K562 (cell line): ENCODE measurements around the gene ELMO3. TPM values are rescaled to one million over a fixed set of nuclear protein-coding genes. Genes with fewer than 3 reads are reported as not detected.
A peak's percentile ranks its signal among the peaks of the same experiment; 100 is the strongest.

ENCODE experiments used
- ATAC-seq: fragments of 200-7000 bp; cut with Tn5 transposase; 3 replicates; pipeline ENCODE4 v1.9.1; 2020; ENCODE audit warnings: moderate library complexity
- BruUV-seq: library from RNA; stranded (reverse); fragments of 400-500 nt; replicated peaks from 2 replicates; lab custom pipeline; 2021; lab: Mats Ljungman, UMichigan
- CTCF ChIA-PET: fragments of 300-600 bp; formaldehyde crosslinking; extraction: SDS; loops from one replicate; lab custom pipeline; 2021; ENCODE audit warnings: low intra/inter-chr PET ratio; lab: Yijun Ruan, JAX
- POLR2A ChIA-PET: fragments of 300-600, 350-650 bp; sonication (Branson Sonifier 250); formaldehyde crosslinking; extraction: SDS; loops from one replicate; lab custom pipeline; 2021; ENCODE audit warnings: antibody characterized with exemption, inconsistent platforms; lab: Yijun Ruan, JAX
- DNase-seq, 4 experiments: peaks; one replicate each; pipeline versions ENCODE4 v3.0.0 to v3.0.0-alpha.2; 2011 to 2018; ENCODE audit warnings: low spot score in 3 of 4, mixed read lengths in 3 of 4; ENCODE audit errors: extremely low read depth in 1 of 4
- FAIRE-seq: peaks from 2 replicates; lab custom pipeline; 2011; peaks lifted over from hg19 to GRCh38; lab: Jason Lieb, UNC
- H2AFZ ChIP-seq: 2 replicates; pipeline ENCODE4 v1.6.0; 2011; ENCODE audit warnings: low read depth, low read length, control low read depth, inconsistent platforms
- H3K27ac ChIP-seq: fragments of 200-600 bp; 3 replicates; pipeline ENCODE4 v1.8.0; 2011; ENCODE audit warnings: low read depth, mild to moderate bottlenecking, control low read depth, inconsistent platforms, low read length, moderate library complexity, mixed read lengths; ENCODE audit errors: extremely low read depth
- H3K27me3 ChIP-seq, 2 experiments: fragments of 300-600 bp in 1 of 2; 2 replicates in 1 of 2; 3 replicates in 1 of 2; pipeline versions ENCODE4 v1.6.0 to v1.8.0; 2011; ENCODE audit warnings: inconsistent platforms in 2 of 2, low read length in 2 of 2, mild to moderate bottlenecking in 1 of 2, mixed read lengths in 1 of 2, moderate library complexity in 1 of 2; ENCODE audit not compliant: control insufficient read depth in 2 of 2, insufficient read depth in 2 of 2
- H3K36me3 ChIP-seq: fragments of 300-600 bp; 3 replicates; pipeline ENCODE4 v1.8.0; 2011; ENCODE audit warnings: mild to moderate bottlenecking, low read length, inconsistent platforms; ENCODE audit not compliant: control insufficient read depth, insufficient read depth
- H3K4me1 ChIP-seq, 2 experiments: fragments of 200-600 bp in 1 of 2; replicated peaks in 1 of 2; 2 replicates in 1 of 2; 3 replicates in 1 of 2; pipeline versions ENCODE4 v1.5.1 to v1.8.0; 2011; ENCODE audit warnings: inconsistent platforms in 2 of 2, low read length in 2 of 2, mild to moderate bottlenecking in 1 of 2, mixed read lengths in 1 of 2, moderate library complexity in 1 of 2; ENCODE audit not compliant: control insufficient read depth in 2 of 2, insufficient read depth in 2 of 2
- H3K4me2 ChIP-seq: 2 replicates; pipeline ENCODE4 v1.6.1; 2011; ENCODE audit warnings: low read length, control low read depth, inconsistent platforms, mixed read lengths; ENCODE audit not compliant: insufficient read depth
- H3K4me3 ChIP-seq: fragments of 200-600 bp; sonication (generic), shearing (Covaris generic); 2 replicates; pipeline ENCODE4 v1.5.1; 2016; ENCODE audit warnings: control low read depth, inconsistent platforms
- H3K79me2 ChIP-seq: fragments of 200-600 bp; 3 replicates; pipeline ENCODE4 v1.8.0; 2011; ENCODE audit warnings: low read length, inconsistent platforms; ENCODE audit not compliant: control insufficient read depth, insufficient read depth
- H3K9ac ChIP-seq, 2 experiments: 2 replicates each; pipeline versions ENCODE4 v1.6.0 to v1.6.1; 2011; ENCODE audit warnings: low read depth in 2 of 2, low read length in 2 of 2, control low read depth in 1 of 2, inconsistent platforms in 1 of 2, mild to moderate bottlenecking in 1 of 2, mixed read lengths in 1 of 2; ENCODE audit not compliant: insufficient read depth in 1 of 2
- H3K9me1 ChIP-seq: one replicate; pipeline ENCODE4 v1.6.0; 2011; ENCODE audit warnings: inconsistent platforms, mild to moderate bottlenecking, low read length, moderate library complexity; ENCODE audit not compliant: control insufficient read depth, insufficient read depth
- H3K9me3 ChIP-seq: replicated peaks from 2 replicates; pipeline ENCODE4 v1.5.1; 2011; ENCODE audit warnings: low read depth, low read length, inconsistent platforms; ENCODE audit not compliant: control insufficient read depth, insufficient read depth
- H4K20me1 ChIP-seq: replicated peaks from 2 replicates; pipeline ENCODE4 v1.6.1; 2011; ENCODE audit warnings: low read length, inconsistent platforms, mixed read lengths; ENCODE audit not compliant: control insufficient read depth, insufficient read depth
- AFF4 ChIP-seq: sonication (generic); formaldehyde crosslinking; IDR thresholded peaks from 2 replicates; pipeline ENCODE4 v1.8.0; 2023; ENCODE audit warnings: mild to moderate bottlenecking, missing genetic modification reagents
- FOXJ3 ChIP-seq: sonication (generic); formaldehyde crosslinking; IDR thresholded peaks from 2 replicates; pipeline ENCODE4 v1.4.0; 2020; ENCODE audit warnings: mild to moderate bottlenecking, missing genetic modification reagents
- IRF9 ChIP-seq: fragments of 450-650 bp; IDR thresholded peaks from 2 replicates; pipeline ENCODE4 v1.6.1; 2016; ENCODE audit warnings: missing biosample characterization, missing genetic modification characterization
- KLF10 ChIP-seq: fragments of 250-450 bp; sonication (Bioruptor Pico); IDR thresholded peaks from 2 replicates; pipeline ENCODE4 v1.6.1; 2021; ENCODE audit warnings: matching md5 sums
- KLF6 ChIP-seq: fragments of 250-450 bp; sonication (Bioruptor Pico); IDR thresholded peaks from 2 replicates; pipeline ENCODE4 v1.4.0; 2020; ENCODE audit warnings: mild to moderate bottlenecking, moderate library complexity, borderline replicate concordance
- NCOA6 ChIP-seq: fragments of 450-650 bp; IDR thresholded peaks from 2 replicates; pipeline ENCODE4 v1.6.1; 2017; ENCODE audit warnings: mild to moderate bottlenecking
- NCOR1 ChIP-seq: fragments of 450-650 bp; IDR thresholded peaks from 2 replicates; pipeline ENCODE4 v1.6.1; 2016; ENCODE audit warnings: mild to moderate bottlenecking, moderate library complexity
- PHB2 ChIP-seq: fragments of 450-650 bp; IDR thresholded peaks from 2 replicates; pipeline ENCODE4 v1.6.1; 2017; ENCODE audit warnings: low read depth
- RBM17 ChIP-seq: fragments of 200-400 bp; formaldehyde crosslinking; IDR thresholded peaks from 2 replicates; pipeline ENCODE4 v1.6.1; 2017; ENCODE audit warnings: low read depth, mild to moderate bottlenecking, low read length, borderline replicate concordance
- THAP12 ChIP-seq: fragments of 250-450 bp; sonication (Bioruptor Pico); IDR thresholded peaks from 2 replicates; pipeline ENCODE4 v1.9.0; 2021; ENCODE audit warnings: mild to moderate bottlenecking, inconsistent platforms
- ZBTB8A ChIP-seq: fragments of 450-650 bp; IDR thresholded peaks from 2 replicates; pipeline ENCODE4 v1.6.1; 2018; ENCODE audit warnings: mild to moderate bottlenecking, moderate library complexity; ENCODE audit not compliant: partially characterized antibody
- ZFP30 ChIP-seq: fragments of 250-450 bp; sonication (Bioruptor Pico); IDR thresholded peaks from 2 replicates; pipeline ENCODE4 v1.8.0; 2022; ENCODE audit warnings: moderate library complexity, mild to moderate bottlenecking, inconsistent platforms, borderline replicate concordance
- ZNF146 ChIP-seq: IDR thresholded peaks from one replicate; pipeline ENCODE4 v1.6.1; 2018; ENCODE audit warnings: missing compliant biosample characterization; ENCODE audit not compliant: unreplicated experiment
- ZNF23 ChIP-seq: fragments of 250-450 bp; sonication (Bioruptor Pico); IDR thresholded peaks from 2 replicates; pipeline ENCODE4 v1.4.0; 2020; ENCODE audit warnings: mild to moderate bottlenecking
- WGBS: fragments of 100-300 bp; shearing (Covaris generic); methylation state at CpG from one replicate; pipeline ENCODE4 v1.1.6; 2016; ENCODE audit warnings: low coverage, mixed read lengths; ENCODE audit not compliant: insufficient coverage; ENCODE audit errors: missing lambda C conversion rate; 5-methylcytosine and 5-hydroxymethylcytosine counted together
- in situ Hi-C: fragments of 300-500 bp; cut with MboI; formaldehyde crosslinking; loops from 4 replicates; pipeline ENCODE4 v1.15.0; 2018; ENCODE audit warnings: inconsistent platforms, mixed read lengths
- intact Hi-C: fragments of 100-400 bp; cut with micrococcal nuclease; formaldehyde crosslinking; loops from 2 replicates; pipeline ENCODE4 v1.14.2; 2022
- polyA plus RNA-seq, 8 experiments: library from polyadenylated mRNA; depleted of rRNA in 4 of 8; stranded (reverse) in 5 of 8; unstranded in 3 of 8; fragments of >200 nt; fragmentation: Nextera tagmentation in 2 of 8; fragmentation: Illumina TruSeq in 1 of 8; extraction: Ambion mirVana in 2 of 8; extraction: Trizol in 1 of 8; gene quantifications; 2 replicates each; pipeline versions ENCODE4 v1.2.1 to v1.2.3, GENCODE V29; 2011 to 2014; ENCODE audit warnings: inconsistent platforms in 1 of 8, missing spikeins in 1 of 8
- total RNA-seq, 7 experiments: library from RNA; depleted of rRNA in 6 of 7; stranded (reverse); fragments of >200 nt in 6 of 7; fragmentation: Illumina TruSeq in 2 of 7; extraction: Trizol in 2 of 7; gene quantifications; 2 replicates each; pipeline versions ENCODE4 v1.2.1 to v1.2.3, GENCODE V29; 2011 to 2021; ENCODE audit warnings: low replicate concordance in 1 of 7
- TF ChIP-seq, protein P1 (sequence below): fragments of 250-450 bp; sonication (Bioruptor Pico); IDR thresholded peaks from 2 replicates; pipeline ENCODE4 v1.4.0; 2020; ENCODE audit warnings: mild to moderate bottlenecking

ELMO3 gene
- total and polyA plus RNA-seq, 9 of the 15 experiments (the other 6 are each of a cell fraction or from before 2014, with no cell fraction given), result 0.04 to 5.1 (median 1.5) TPM

GRCh38 chr16:67211674-67212073, 12.7 kb downstream of the ELMO3 start:
- Histone ChIP-seq H3K9ac (peak overlapping the region in 1 of 2 experiments; percentile 54; a peak in 1 of 4 replicates), H3K4me1 (peaks cover 20 to 51% of the 10 kb centered on the region in 2 experiments; a peak in 4 of 5 replicates), H3K9me3 (no peaks in the 10 kb centered on the region), H3K79me2 (no peaks in the 10 kb centered on the region), H4K20me1 (no peaks in the 10 kb centered on the region), H3K36me3 (no peaks in the 10 kb centered on the region), H3K27me3 (no peaks in the 10 kb centered on the region), H3K9me1 (peaks cover 3% of the 10 kb centered on the region), H3K4me3 (no peak overlapping the region), H2AFZ (no peak overlapping the region), H3K27ac (no peak overlapping the region), H3K4me2 (no peak overlapping the region)
- CTCF ChIA-PET, result no interaction called here
- POLR2A ChIA-PET, result interaction anchor here (0.7 to 1.1 kb wide), 3 partner anchors 12 to 204 kb away, joined by 3 to 4 read pairs (median 3); no protein-coding TSS in a partner anchor
- intact Hi-C loops (no loop called here), in situ Hi-C loops (no loop called here)
- 20% methylated on average over 7 of the region's 7 CpGs for WGBS
- no peak for ATAC-seq
- BruUV-seq, result no TSS peak
- no peak for FAIRE-seq
- no peak for DNase-seq
- no peak for TF ChIP-seq RBM17
- TF ChIP-seq ZFP30 (CRISPR knock-in tag), result no peak
- TF ChIP-seq, protein P1, sequence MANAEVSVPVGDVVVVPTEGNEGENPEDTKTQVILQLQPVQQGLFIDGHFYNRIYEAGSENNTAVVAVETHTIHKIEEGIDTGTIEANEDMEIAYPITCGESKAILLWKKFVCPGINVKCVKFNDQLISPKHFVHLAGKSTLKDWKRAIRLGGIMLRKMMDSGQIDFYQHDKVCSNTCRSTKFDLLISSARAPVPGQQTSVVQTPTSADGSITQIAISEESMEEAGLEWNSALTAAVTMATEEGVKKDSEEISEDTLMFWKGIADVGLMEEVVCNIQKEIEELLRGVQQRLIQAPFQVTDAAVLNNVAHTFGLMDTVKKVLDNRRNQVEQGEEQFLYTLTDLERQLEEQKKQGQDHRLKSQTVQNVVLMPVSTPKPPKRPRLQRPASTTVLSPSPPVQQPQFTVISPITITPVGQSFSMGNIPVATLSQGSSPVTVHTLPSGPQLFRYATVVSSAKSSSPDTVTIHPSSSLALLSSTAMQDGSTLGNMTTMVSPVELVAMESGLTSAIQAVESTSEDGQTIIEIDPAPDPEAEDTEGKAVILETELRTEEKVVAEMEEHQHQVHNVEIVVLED, result no peak
- no peak for TF ChIP-seq ZNF23 (CRISPR knock-in tag)
- no peak for TF ChIP-seq IRF9 (tag)
- no peak for TF ChIP-seq ZBTB8A
- TF ChIP-seq PHB2, result no peak
- TF ChIP-seq NCOA6, result no peak
- TF ChIP-seq ZNF146 (CRISPR knock-in tag), result no peak
- TF ChIP-seq NCOR1, result no peak
- no peak for TF ChIP-seq KLF6 (CRISPR knock-in tag)
- TF ChIP-seq KLF10 (CRISPR knock-in tag), result no peak
- no peak for TF ChIP-seq THAP12 (CRISPR knock-in tag)
- no peak for TF ChIP-seq FOXJ3 (CRISPR knock-in tag)
- no peak for TF ChIP-seq AFF4 (CRISPR knock-in tag)
